B cell (primary cell): ENCODE data around the gene CDKN1B. TPM values are rescaled to one million over a fixed set of nuclear protein-coding genes. Genes with fewer than 3 reads are reported as not detected.

Source experiments
- ATAC-seq: fragments of 200-7000 bp; cut with Tn5 transposase; one replicate; pipeline ENCODE4 v1.10.0; 2021; ENCODE audit warnings: low read depth, mild to moderate bottlenecking, moderate number of reproducible peaks, moderate library complexity
- CTCF ChIA-PET: fragments of 350-600 bp; sonication (Branson Sonifier 250); formaldehyde crosslinking; loops from one replicate; lab custom pipeline; 2021; ENCODE audit warnings: antibody characterized with exemption, inconsistent platforms; lab: Charles Lee
- POLR2A ChIA-PET: fragments of 350-600 bp; sonication (Branson Sonifier 250); formaldehyde crosslinking; loops from one replicate; lab custom pipeline; 2021; ENCODE audit warnings: antibody characterized with exemption; lab: Charles Lee
- DNase-seq: peaks from one replicate; pipeline ENCODE4 v3.0.0; 2013
- H2AFZ ChIP-seq: 2 replicates; pipeline ENCODE4 v1.6.1; 2012; ENCODE audit warnings: mild to moderate bottlenecking, low read depth, low read length; ENCODE audit not compliant: insufficient read depth, poor library complexity, severe bottlenecking
- H3K27ac ChIP-seq, 2 donors: 1 replicate in 1 of 2; 2 replicates in 1 of 2; pipeline ENCODE4 v1.5.1; 2012 to 2013; ENCODE audit warnings: low read length in 2 of 2, mild to moderate bottlenecking in 2 of 2, moderate library complexity in 1 of 2
- H3K27me3 ChIP-seq, 4 experiments: fragments of 200-600 bp in 1 of 4; sonication (generic) in 1 of 4; replicated peaks in 1 of 4; 1 replicate in 2 of 4; 2 replicates in 2 of 4; pipeline versions ENCODE4 v1.6.1 to v1.7.0; 2013 to 2016; ENCODE audit warnings: low read length in 3 of 4, mild to moderate bottlenecking in 2 of 4, mixed read lengths in 1 of 4, moderate library complexity in 1 of 4; ENCODE audit not compliant: insufficient read depth in 4 of 4, control insufficient read depth in 3 of 4; ENCODE audit errors: control extremely low read depth in 1 of 4
- H3K36me3 ChIP-seq, 2 experiments: replicated peaks in 1 of 2; 1 replicate in 1 of 2; 2 replicates in 1 of 2; pipeline versions ENCODE4 v1.6.1 to v1.7.1; 2013; ENCODE audit warnings: low read length in 1 of 2; ENCODE audit not compliant: insufficient read depth in 2 of 2, control insufficient read depth in 1 of 2; ENCODE audit errors: control extremely low read depth in 1 of 2, extremely low read depth in 1 of 2
- H3K4me1 ChIP-seq, 2 donors: fragments of 200-600 bp in 1 of 2; sonication (generic) in 1 of 2; 1 replicate in 1 of 2; 2 replicates in 1 of 2; pipeline versions ENCODE4 v1.5.1 to v1.6.1; 2013 to 2017; ENCODE audit warnings: low read length in 2 of 2; ENCODE audit not compliant: control insufficient read depth in 2 of 2, insufficient read depth in 2 of 2
- H3K4me2 ChIP-seq: replicated peaks from 2 replicates; pipeline ENCODE3; 2012; ENCODE audit warnings: mild to moderate bottlenecking, low read depth, low read length; ENCODE audit not compliant: poor library complexity, severe bottlenecking
- H3K4me3 ChIP-seq, 5 experiments: fragments of 200-600 bp in 1 of 5; sonication (generic) in 1 of 5; 1 replicate in 3 of 5; 2 replicates in 2 of 5; pipeline versions ENCODE4 v1.5.1 to v1.7.0; 2011 to 2016; ENCODE audit warnings: low read length in 4 of 5, mild to moderate bottlenecking in 4 of 5, low read depth in 2 of 5, control low read depth in 1 of 5, moderate library complexity in 1 of 5; ENCODE audit not compliant: insufficient read depth in 1 of 5; ENCODE audit errors: control extremely low read depth in 1 of 5, extremely low read depth in 1 of 5
- H3K79me2 ChIP-seq: fragments of 200-600 bp; sonication (generic); one replicate; pipeline ENCODE4 v1.6.0; 2016; ENCODE audit warnings: low read length; ENCODE audit not compliant: control insufficient read depth, insufficient read depth
- H3K9ac ChIP-seq: fragments of 200-600 bp; sonication (generic); 2 replicates; pipeline ENCODE4 v1.6.1; 2017; ENCODE audit warnings: mild to moderate bottlenecking, low read length, moderate library complexity
- H3K9me3 ChIP-seq, 3 donors: one replicate each; pipeline versions ENCODE4 v1.6.1 to v1.7.1; 2013; ENCODE audit warnings: low read length in 2 of 3; ENCODE audit not compliant: control insufficient read depth in 2 of 3, insufficient read depth in 1 of 3; ENCODE audit errors: control extremely low read depth in 1 of 3
- H4K20me1 ChIP-seq: 2 replicates; pipeline ENCODE4 v1.6.0; 2012; ENCODE audit warnings: mild to moderate bottlenecking, low read length; ENCODE audit not compliant: insufficient read depth, control insufficient read depth, poor library complexity, severe bottlenecking
- H3K27ac Mint-ChIP-seq: one replicate; pipeline ENCODE4 v1.8.0; 2021; ENCODE audit warnings: mixed read lengths
- H3K27me3 Mint-ChIP-seq: one replicate; pipeline ENCODE4 v1.8.0; 2021; ENCODE audit warnings: mixed read lengths
- H3K4me1 Mint-ChIP-seq: one replicate; pipeline ENCODE4 v1.8.0; 2021; ENCODE audit warnings: mixed read lengths
- H3K4me3 Mint-ChIP-seq: one replicate; pipeline ENCODE4 v1.8.0; 2021; ENCODE audit warnings: mixed read lengths
- H3K9me3 Mint-ChIP-seq: one replicate; pipeline ENCODE4 v1.8.0; 2022; ENCODE audit warnings: mixed read lengths; ENCODE audit not compliant: insufficient read depth
- EZH2 ChIP-seq: IDR thresholded peaks from 2 replicates; pipeline ENCODE4 v1.6.1; 2012; ENCODE audit warnings: borderline replicate concordance, low read depth, mild to moderate bottlenecking, moderate library complexity, low read length; ENCODE audit not compliant: insufficient read depth, poor library complexity, severe bottlenecking
- WGBS: methylation state at CpG from one replicate; pipeline ENCODE4 v1.1.5; 2013; ENCODE audit warnings: missing lambda C conversion rate; ENCODE audit not compliant: insufficient coverage; 5-methylcytosine and 5-hydroxymethylcytosine counted together
- intact Hi-C: fragments of 100-400 bp; cut with micrococcal nuclease; formaldehyde crosslinking; loops from one replicate; pipeline ENCODE4 v1.10.0; 2022
- polyA plus RNA-seq: library from polyadenylated mRNA; depleted of rRNA; stranded (reverse); fragments of >200 nt; gene quantifications from 2 replicates; pipeline ENCODE4 v1.2.3, GENCODE V29; 2012
- total RNA-seq, 2 donors: library from RNA; stranded (reverse); fragments of 120-200 nt in 1 of 2; gene quantifications; 1 replicate in 1 of 2; 2 replicates in 1 of 2; pipeline versions ENCODE4 v1.2.3 to v1.2.4, GENCODE V29; 2013 to 2022
- TF ChIP-seq, protein P1 (sequence below): fragments of 200-600 bp; IDR thresholded peaks from one replicate; pipeline ENCODE4 v1.8.0; 2022; ENCODE audit warnings: antibody characterized with exemption, mild to moderate bottlenecking

CDKN1B gene
- total and polyA plus RNA-seq, 2 donors (not counting 1 experiment from before 2014, with no cell fraction given), result 77.4 to 149 TPM

GRCh38 chr12:12721814-12722434, 4.8 kb downstream of the CDKN1B start:
- peak overlapping the region; percentile 97 for H3K4me3 Mint-ChIP-seq
- no peaks in the 10 kb centered on the region for H3K9me3 ChIP-seq
- no peak for DNase-seq
- no peaks in the 10 kb centered on the region for H3K27me3 ChIP-seq
- peak overlapping the region in 4 of 5 experiments; percentile 74 to 88 (median 76) for H3K4me3 ChIP-seq
- TF ChIP-seq, protein P1, sequence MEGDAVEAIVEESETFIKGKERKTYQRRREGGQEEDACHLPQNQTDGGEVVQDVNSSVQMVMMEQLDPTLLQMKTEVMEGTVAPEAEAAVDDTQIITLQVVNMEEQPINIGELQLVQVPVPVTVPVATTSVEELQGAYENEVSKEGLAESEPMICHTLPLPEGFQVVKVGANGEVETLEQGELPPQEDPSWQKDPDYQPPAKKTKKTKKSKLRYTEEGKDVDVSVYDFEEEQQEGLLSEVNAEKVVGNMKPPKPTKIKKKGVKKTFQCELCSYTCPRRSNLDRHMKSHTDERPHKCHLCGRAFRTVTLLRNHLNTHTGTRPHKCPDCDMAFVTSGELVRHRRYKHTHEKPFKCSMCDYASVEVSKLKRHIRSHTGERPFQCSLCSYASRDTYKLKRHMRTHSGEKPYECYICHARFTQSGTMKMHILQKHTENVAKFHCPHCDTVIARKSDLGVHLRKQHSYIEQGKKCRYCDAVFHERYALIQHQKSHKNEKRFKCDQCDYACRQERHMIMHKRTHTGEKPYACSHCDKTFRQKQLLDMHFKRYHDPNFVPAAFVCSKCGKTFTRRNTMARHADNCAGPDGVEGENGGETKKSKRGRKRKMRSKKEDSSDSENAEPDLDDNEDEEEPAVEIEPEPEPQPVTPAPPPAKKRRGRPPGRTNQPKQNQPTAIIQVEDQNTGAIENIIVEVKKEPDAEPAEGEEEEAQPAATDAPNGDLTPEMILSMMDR, result no peak
- no peak for TF ChIP-seq EZH2
- H3K9me3 Mint-ChIP-seq, result no peaks in the 10 kb centered on the region
- H3K27ac ChIP-seq, result peak overlapping the region; percentile 94 to 97
- peak overlapping the region; percentile 71 for H3K9ac ChIP-seq
- no CpG with 5 or more reads among the region's 2 CpGs for WGBS
- H3K27ac Mint-ChIP-seq, result peak overlapping the region; percentile 98
- H3K4me1 ChIP-seq, result peaks cover 21 to 36% of the 10 kb centered on the region in 2 donors
- H3K27me3 Mint-ChIP-seq, result no peaks in the 10 kb centered on the region
- peaks cover 6 to 36% of the 10 kb centered on the region in 2 experiments for H3K36me3 ChIP-seq
- intact Hi-C loops, result no loop called here
- POLR2A ChIA-PET, result interaction anchor here (0.6 to 6.0 kb wide), 4 partner anchors 11 to 345 kb away, joined by 4 to 57 read pairs (median 6); no protein-coding TSS in a partner anchor
- no peak for ATAC-seq
- no peak overlapping the region for H2AFZ ChIP-seq
- H3K4me1 Mint-ChIP-seq, result peaks cover 48% of the 10 kb centered on the region
- peak overlapping the region; percentile 94 for H3K4me2 ChIP-seq
- H3K79me2 ChIP-seq, result peaks cover 66% of the 10 kb centered on the region
- CTCF ChIA-PET, result interaction anchor here (1.0 to 4.4 kb wide), 5 partner anchors 7 to 490 kb away, joined by 3 to 49 read pairs (median 4); partner anchors contain the start of gene CDKN1B
- peaks cover 25% of the 10 kb centered on the region for H4K20me1 ChIP-seq
